HG03108 (cell line): ENCODE results near the gene RAB20.
"Not testable (repeated sequence)": the region's sequence is repeated elsewhere in the genome, so short reads cannot be mapped to it uniquely, and the experiment has no call there.

Experiments
- ATAC-seq: cut with Tn5 transposase; IDR thresholded peaks from one replicate; pipeline ENCODE4 v1.9.1; 2021; ENCODE audit warnings: moderate library complexity; ENCODE audit not compliant: unreplicated experiment

Gene RAB20

GRCh38 chr13:110575322-110576069 lies 14.0 kb upstream of the RAB20 start:
- peak; percentile 68 for ATAC-seq

GRCh38 chr13:110574161-110574560 lies 12.6 kb upstream of the RAB20 start:
- no peak for ATAC-seq

- ATAC-seq, result peak; percentile 81
These were observed 11.2 kb upstream of the RAB20 start for GRCh38 chr13:110572778-110573118.

- ATAC-seq, result no peak
These were observed 10.6 kb upstream of the RAB20 start for GRCh38 chr13:110571896-110572777.

GRCh38 chr13:110570886-110571285 lies 9.4 kb upstream of the RAB20 start:
- ATAC-seq, result no peak

GRCh38 chr13:110569962-110570361 lies 8.4 kb upstream of the RAB20 start:
- ATAC-seq, result not testable (repeated sequence)

GRCh38 chr13:110568612-110569011 lies 7.1 kb upstream of the RAB20 start:
- ATAC-seq, result no peak

GRCh38 chr13:110566171-110566570 lies 4.6 kb upstream of the RAB20 start:
- no peak for ATAC-seq

- no peak for ATAC-seq
These were observed 3.8 kb upstream of the RAB20 start for GRCh38 chr13:110565296-110565695.

GRCh38 chr13:110564472-110564985 lies 3.0 kb upstream of the RAB20 start:
- ATAC-seq, result no peak

- ATAC-seq, result no peak
These were observed 1.9 kb upstream of the RAB20 start for GRCh38 chr13:110563463-110563774.

GRCh38 chr13:110562696-110563462 lies 1.4 kb upstream of the RAB20 start:
- no peak for ATAC-seq

- no peak for ATAC-seq
These were observed 595 bp upstream of the RAB20 start for GRCh38 chr13:110562036-110562597.

GRCh38 chr13:110560601-110561343 lies 750 bp downstream of the RAB20 start:
- ATAC-seq, result peak; percentile 12

GRCh38 chr13:110559986-110560385 lies 1.5 kb downstream of the RAB20 start:
- no peak for ATAC-seq

GRCh38 chr13:110559429-110559943 lies 2.0 kb downstream of the RAB20 start:
- ATAC-seq, result no peak

- ATAC-seq, result no peak
These were observed 3.8 kb downstream of the RAB20 start for GRCh38 chr13:110557610-110558305.

GRCh38 chr13:110557082-110557481 lies 4.4 kb downstream of the RAB20 start:
- ATAC-seq, result no peak

GRCh38 chr13:110556224-110556606 lies 5.3 kb downstream of the RAB20 start:
- ATAC-seq, result no peak
